D721Med (cell line): ENCODE results near the gene CMC2.

Experiments used
- DNase-seq: peaks from one replicate; pipeline ENCODE4 v3.0.0; 2011; ENCODE audit warnings: low spot score; ENCODE audit not compliant: insufficient read length
- FAIRE-seq: peaks from 2 replicates; lab custom pipeline; 2011; peaks lifted over from hg19 to GRCh38; lab: Jason Lieb, UNC
- TF ChIP-seq, protein P1 (sequence below): IDR thresholded peaks from 2 replicates; pipeline ENCODE4 v1.5.1; 2012; ENCODE audit warnings: mild to moderate bottlenecking, control low read depth; ENCODE audit not compliant: insufficient read depth; ENCODE audit errors: missing control alignments

The CMC2 gene

DNA sequence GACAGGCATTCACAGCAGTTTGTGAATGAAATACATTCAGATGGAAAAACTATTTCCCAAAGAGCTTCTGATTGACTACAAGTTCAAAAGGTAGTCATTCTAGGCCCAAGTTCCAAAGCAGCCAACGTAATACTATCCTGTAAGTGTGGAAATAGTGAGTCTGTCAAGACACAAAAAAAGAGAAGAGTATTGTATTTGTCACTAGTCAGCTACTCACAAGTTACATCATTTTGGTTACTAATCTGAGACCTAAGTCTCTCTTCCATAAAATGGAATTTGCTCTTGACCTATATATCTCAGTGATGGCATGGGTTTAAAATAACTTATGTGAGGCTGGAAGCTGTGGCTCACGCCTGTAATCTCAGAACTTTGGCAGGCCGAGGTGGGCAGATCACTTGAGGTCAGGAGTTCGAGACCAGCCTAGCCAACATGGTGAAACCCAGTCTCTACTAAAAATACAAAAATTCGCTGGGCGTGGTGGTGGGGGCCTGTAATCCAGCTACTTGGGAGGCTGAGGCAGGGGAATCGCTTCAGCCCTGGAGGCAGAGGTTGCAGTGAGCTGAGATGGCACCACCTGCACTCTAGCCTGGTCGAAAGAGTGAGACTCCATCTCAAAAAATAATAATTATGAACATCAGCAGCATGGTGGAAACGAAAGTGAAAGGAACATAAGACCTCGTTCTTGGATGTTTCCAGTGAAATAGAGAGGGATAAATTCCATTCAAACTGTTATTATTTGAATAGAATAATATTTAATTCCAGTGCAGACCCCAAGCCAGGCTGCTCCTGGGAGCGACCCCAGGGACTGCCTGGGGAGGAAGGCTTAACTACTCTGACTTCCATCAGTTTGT is 2.9 kb downstream of the CMC2 start:
- TF ChIP-seq, protein P1, sequence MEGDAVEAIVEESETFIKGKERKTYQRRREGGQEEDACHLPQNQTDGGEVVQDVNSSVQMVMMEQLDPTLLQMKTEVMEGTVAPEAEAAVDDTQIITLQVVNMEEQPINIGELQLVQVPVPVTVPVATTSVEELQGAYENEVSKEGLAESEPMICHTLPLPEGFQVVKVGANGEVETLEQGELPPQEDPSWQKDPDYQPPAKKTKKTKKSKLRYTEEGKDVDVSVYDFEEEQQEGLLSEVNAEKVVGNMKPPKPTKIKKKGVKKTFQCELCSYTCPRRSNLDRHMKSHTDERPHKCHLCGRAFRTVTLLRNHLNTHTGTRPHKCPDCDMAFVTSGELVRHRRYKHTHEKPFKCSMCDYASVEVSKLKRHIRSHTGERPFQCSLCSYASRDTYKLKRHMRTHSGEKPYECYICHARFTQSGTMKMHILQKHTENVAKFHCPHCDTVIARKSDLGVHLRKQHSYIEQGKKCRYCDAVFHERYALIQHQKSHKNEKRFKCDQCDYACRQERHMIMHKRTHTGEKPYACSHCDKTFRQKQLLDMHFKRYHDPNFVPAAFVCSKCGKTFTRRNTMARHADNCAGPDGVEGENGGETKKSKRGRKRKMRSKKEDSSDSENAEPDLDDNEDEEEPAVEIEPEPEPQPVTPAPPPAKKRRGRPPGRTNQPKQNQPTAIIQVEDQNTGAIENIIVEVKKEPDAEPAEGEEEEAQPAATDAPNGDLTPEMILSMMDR: no peak
- no peak for DNase-seq
- no peak for FAIRE-seq

DNA sequence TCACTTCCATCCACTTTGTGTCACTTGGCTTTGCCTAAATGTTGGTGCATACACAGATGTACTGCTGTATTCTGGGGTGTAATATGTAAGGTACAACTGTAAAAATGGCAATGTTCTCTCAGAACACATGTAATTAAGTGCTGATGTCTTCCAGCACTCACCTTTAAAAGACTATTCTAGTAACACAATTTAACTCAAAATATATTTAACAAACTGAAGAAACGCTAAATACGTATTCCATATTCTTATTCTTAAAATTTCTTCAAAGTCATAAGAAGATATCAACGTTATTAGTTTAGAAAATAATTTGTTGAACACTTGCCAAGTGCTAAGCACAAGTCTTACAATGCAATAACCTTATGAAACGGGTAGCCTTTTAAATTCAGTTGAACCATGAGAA is 3.6 kb downstream of the CMC2 start:
- no peak for FAIRE-seq

DNA sequence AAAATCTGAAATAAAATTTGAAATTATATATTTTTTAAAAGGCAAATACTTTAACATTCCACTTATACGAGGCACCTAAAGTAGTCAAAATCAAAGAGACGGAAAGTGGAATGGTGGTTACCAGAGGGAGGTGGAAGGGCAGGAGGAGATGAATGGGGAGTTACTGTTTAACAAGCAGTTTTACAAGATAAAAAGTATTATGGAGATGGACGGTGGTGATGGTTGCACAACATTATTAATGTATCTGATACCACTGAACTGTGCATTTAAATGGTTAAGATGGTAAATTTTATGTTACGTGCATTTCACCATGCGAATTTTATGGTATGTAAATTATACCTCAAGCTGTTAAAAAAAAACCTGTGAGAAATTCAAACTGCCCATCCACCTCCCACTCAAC is 5.4 kb downstream of the CMC2 start:
- TF ChIP-seq, protein P1: no peak
- FAIRE-seq: no peak

More for the DNA sequence above, 3.6 kb downstream of the CMC2 start:
- TF ChIP-seq, protein P1: no peak
- DNase-seq: no peak

DNA sequence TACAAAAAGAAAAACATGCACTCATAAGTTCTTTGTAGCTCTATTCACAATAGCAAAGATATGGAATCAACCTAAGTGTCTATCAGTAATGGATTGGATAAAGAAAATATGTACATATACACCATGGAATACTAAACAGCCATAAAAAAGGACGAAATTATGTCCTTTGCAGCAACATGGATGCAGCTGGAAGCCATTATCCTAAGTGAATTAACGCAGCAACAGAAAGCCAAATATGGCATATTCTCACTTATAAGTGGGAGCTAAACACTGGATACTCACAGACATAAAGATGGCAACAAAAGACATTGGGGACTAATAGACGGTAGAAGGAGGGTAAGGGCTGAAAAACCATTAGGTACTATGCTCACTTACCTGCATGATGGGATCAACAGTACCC is 5.8 kb downstream of the CMC2 start:
- DNase-seq: no peak
- FAIRE-seq: no peak
- TF ChIP-seq, protein P1: no peak

More for the DNA sequence above, 5.4 kb downstream of the CMC2 start:
- DNase-seq: no peak

DNA sequence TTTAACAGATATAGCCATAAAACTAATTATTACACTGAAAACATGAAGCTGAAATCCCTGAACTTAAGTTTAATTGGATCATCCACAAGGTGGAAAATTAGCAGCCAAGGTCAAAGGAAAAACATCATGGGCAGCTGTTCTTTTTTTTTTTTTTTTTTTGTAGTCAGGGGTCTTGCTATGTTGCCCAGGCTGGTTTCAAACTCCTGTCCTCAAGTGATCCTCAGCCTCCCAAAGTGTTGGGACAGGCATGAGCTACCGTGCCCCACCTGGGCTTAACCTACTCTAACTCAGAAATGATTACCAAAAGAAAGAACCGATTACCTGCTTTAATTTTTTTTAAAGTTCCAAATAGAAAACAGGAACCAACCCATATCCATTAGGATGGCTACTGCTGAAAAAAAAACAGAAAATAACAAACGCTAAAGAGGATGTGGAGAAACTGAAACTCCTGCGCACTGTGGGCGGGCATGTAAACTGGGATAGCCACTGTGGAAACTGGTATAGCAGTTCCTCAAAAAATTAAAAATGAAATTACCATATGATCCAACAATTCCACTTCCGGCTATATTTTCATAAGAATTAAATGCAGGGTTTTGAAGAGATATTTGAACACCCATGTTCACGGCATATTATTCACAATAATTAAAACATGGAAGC is 8.6 kb downstream of the CMC2 start:
- TF ChIP-seq, protein P1: no peak
- no peak for FAIRE-seq
- DNase-seq: no peak

DNA sequence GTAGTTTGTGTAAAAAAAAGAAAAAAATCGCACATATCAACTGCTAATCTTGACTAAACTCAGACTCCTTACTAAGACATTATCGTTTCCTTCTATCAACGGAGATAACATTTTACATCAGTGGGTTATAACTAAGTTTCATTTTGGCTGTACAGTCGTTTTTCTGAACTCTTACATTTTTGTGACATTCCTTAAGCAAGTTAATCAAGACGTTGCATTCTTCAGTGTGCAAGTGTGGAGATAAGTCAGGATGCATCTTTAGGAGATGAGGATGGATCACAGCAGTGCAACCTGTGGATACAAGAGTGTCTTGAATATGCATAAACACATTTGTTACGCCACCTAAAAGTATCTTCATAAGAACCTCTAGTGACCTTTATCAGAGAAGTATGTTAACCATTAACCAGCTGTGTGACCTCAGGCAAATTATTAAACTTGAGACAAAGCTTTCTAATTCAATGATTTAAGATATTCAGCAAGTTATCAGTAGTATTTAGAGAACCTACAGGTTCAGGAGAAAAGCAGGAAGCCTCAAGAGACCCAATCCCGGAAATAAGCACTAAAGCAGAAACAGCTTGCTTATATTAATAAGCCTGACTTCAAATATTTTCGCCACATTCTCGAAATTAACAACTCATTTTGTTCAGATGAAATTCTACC is 9.4 kb downstream of the CMC2 start:
- TF ChIP-seq, protein P1: no peak
- no peak for FAIRE-seq
- no peak for DNase-seq

DNA sequence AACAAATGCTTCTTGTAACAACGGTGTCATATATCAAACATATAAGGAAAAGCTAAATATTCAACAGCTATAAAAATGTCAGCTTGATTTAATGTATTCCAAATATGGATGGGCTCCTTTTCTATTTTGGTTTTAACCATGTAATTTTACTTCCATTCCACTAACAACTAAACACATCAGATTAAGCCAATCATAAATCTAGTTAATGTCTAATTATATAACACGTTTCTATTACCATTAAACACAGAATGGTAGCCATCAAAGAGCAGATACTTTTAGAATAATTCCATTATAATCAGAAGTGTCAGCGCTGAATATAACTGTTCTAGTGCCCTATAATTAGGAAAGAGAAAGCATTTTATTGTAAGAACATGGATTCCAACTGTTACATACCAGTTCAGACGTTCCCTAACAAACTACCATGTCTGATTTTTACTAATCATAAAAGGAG is 10.0 kb downstream of the CMC2 start:
- DNase-seq (no peak), FAIRE-seq (no peak)
- TF ChIP-seq, protein P1: no peak
